Stimulated activated CD8-positive, alpha-beta memory T cell treated with anti-CD3 and anti-CD28 coated beads, Interleukin-15, amount 100 ng/mL, for 1 hour (primary cell): ENCODE results near the gene UBR2.
"Not testable (repeated sequence)": the region's sequence is repeated elsewhere in the genome, so short reads cannot be mapped to it uniquely, and the experiment has no call there.

ENCODE experiments used
- DNase-seq: peaks from one replicate; pipeline ENCODE4 v3.0.0-alpha.2; 2020; ENCODE audit warnings: low read depth

The UBR2 gene

GRCh38 chr6:42618105-42618504, 54.3 kb downstream of the UBR2 start:
- DNase-seq, result no peak

DNA sequence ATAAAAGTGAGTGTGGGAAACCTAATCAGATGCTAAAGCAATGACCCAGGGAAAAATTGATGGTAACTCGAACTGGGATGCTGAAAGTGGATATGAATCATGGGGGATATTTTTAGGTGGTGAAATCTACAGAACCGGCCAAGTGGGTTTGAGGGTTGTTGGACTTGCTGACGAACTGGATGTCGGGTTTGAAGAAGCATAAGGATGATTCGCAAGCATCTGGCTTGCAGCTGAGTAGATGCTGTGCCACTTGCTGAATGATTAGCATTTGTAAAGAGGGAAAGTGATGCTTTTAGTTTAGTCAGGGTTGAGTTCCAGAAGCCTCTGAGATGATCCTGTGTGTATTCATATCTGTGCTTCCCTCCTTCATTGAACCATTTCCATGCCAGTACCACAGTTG, 54.9 kb downstream of the UBR2 start:
- DNase-seq, result no peak

GRCh38 chr6:42619963-42620362, 56.1 kb downstream of the UBR2 start:
- DNase-seq, result no peak

DNA sequence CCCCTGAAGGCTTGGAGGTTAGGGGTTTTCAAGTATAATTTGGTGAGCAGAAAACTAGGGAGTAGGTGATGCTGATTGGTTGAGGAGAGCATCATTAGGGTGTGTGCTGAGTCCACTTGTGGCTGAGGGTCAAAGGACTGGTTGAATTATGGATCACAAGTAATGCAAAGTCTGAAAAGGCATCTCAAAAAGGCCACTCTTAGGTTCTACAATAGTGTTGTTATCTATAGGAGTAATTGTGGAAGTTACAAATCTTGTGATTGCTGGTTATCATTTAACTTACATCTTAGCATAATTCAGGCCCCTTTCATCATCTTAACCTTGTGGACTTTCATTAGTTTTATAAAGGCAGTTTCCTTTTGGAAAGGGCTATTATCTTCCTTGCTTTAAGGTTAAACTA, 60.8 kb downstream of the UBR2 start:
- DNase-seq, result no peak

DNA sequence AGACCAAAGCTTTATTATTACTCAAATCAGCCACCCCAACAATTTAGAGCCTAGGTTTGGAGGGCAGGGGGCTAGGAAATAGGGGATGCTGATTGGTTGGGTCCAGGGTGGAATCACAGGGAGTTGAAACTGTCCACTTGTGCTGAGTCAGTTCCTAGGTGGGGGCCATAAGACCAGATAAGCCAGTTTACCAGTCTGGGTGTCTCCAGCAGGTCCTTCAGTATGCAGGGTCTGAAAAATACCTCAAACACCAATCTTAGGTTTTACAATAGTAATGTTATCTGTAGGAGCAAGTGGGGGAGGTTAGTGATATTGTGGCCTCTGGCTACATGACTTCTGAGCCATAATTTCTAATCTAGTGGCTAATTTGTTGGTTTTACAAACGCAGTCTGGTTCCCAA, 63.2 kb downstream of the UBR2 start:
- no peak for DNase-seq

DNA sequence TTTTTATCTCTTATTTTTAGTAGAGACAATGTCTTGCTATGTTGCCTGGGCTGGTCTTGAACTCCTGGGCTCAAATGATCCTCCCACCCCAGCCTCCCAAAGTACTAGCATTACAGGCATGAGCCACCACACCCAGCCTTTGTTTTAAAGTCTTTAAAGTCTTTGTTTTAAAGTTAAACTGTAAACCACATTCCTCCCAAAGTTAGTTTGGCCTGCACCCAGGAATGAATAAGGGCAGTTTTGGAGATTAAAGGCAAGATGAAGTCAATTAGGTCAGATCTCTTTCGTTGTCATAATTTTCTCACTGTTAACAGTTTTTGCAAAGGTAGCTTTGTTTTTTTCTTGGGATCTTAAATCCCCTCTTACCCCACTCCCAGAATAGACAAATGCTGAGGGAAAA, 63.8 kb downstream of the UBR2 start:
- DNase-seq, result no peak

GRCh38 chr6:42628604-42629003, 64.8 kb downstream of the UBR2 start:
- no peak for DNase-seq

- no peak for DNase-seq
Observed at GRCh38 chr6:42629845-42630244, 66.0 kb downstream of the UBR2 start.

DNA sequence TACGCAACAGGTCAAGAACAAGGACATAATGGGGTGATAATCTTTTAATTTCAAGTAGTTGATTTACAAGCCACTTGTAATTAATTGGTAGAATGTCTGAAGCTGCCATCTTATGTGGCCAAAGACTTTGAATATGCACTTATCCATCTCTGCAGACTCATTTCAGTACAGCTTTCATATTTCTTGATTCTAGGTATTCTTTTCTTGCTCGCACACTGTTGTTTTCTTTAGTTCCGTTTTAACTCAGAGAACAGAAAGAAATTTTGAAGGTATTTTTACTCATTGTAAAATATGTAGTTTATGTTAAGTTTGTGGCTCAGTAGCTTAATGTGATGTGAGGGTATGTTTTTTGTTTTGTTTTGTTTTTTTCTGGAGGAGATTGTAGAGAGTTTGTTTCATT, 73.9 kb downstream of the UBR2 start:
- no peak for DNase-seq

DNA sequence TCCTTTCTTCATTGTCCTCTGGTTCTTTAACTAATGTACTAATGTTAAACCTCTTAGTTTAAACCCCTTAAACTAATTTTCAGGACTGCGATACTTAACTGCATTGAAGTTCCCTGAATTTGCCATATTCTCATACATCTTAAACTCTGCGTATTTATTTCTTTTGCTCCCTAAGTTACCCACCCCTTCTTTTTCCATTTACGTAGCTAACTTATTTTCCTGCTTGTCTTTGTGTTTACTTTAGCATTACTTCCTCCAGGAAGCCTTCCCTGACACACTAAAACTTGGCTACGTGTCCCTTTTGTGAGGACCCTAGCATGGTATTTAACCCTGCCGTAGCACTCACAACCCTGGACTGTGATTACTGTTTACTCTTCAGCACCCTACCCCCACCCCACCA, 79.0 kb downstream of the UBR2 start:
- no peak for DNase-seq

DNA sequence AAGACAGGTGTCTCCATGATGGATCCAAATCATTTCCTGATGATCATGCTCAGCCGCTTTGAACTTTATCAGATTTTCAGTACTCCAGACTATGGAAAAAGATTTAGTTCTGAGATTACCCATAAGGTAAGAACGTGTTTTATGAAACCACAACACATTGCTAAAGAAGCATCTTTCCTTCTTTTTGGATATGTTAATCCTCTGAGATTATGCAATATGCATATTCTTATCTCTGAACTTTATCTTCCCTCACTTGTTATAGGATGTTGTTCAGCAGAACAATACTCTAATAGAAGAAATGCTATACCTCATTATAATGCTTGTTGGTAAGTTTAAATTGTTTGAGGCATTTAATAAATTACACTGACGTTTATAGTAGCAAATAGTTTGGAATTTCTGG, 80.4 kb downstream of the UBR2 start:
- DNase-seq, result no peak

- DNase-seq, result no peak
Observed at GRCh38 chr6:42652024-42652746, 88.4 kb downstream of the UBR2 start.

DNA sequence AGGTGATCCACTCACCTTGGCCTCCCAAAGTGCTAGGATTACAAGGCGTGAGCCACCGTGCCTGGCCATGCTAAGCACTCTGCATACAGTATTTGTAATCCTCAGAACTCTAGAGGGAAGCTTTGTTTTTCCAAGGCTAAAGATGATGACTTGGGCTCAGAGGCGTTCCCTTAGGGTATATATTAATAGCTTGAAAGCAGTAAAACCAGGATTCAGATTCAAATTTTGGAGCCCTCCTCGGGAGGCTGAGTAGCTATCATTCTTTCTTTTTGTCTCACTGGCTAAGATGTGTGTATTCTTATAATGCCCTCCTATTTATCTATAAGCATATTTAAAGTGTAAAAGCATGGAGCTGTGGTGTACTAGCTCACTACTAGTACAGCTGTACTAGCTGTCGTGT, 90.0 kb downstream of the UBR2 start:
- DNase-seq, result no peak

GRCh38 chr6:42659806-42660205, 96.0 kb downstream of the UBR2 start:
- no peak for DNase-seq

- peak; percentile 81 for DNase-seq
Observed at GRCh38 chr6:42661540-42662153, 97.8 kb downstream of the UBR2 start.

DNA sequence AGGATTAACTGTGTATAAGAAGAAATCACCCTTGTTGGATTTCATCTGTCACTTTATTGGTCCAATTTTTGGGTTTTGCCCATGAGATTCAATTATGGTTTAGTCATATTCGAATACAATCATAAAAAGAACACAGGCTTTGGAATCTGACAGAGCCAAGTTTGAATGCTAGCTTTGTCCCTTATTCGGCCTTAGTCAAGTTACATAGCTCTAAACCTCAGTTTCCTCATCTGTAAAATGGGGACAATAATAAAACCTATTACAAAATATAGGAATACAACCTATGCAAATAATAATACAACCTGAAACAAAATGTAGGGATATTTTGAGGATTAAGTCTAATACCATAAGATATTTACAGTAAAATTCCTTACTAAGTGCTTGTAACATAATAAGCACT, 100.9 kb downstream of the UBR2 start:
- no peak for DNase-seq

DNA sequence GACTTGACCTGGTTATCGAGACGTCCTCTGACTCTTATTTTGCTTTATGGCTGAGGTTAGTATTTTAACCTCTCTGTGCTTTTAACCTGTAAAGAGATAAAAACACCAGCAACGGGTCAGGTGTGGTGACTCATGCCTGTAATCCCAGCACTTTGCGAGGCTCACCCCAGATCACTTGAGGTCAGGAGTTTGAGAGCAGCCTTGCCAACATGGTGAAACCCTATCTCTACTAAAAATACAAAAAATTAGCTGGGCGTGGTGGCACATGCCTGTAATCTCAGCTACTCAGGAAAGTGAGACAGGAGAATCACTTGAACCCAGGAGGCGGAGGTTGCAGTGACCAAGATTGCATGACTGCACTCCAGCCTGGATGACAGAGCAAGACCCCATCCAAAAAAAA, 110.5 kb downstream of the UBR2 start:
- DNase-seq, result not testable (repeated sequence)

- DNase-seq, result no peak
Observed at GRCh38 chr6:42674780-42675179, 111.0 kb downstream of the UBR2 start.

DNA sequence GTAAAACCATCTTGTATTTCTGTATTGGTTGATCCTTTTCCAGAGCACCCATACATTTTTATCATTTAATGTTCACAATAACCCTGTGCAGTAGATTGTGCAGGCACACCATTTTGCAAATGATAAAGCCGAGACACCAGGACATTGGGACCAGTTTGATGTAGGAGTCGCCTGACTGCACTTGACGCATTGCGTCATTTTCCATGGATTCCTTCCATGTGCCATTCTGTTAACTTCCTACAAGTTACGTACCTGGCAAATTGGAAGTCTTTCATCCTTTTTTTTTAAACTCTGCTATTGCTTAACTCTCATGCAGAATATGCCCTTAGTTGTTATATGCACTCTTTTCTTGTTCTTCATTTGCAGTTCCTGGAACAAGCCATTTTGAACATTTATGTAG, 115.5 kb downstream of the UBR2 start:
- DNase-seq, result no peak

- no peak for DNase-seq
Observed at GRCh38 chr6:42688281-42688680, 124.5 kb downstream of the UBR2 start.

DNA sequence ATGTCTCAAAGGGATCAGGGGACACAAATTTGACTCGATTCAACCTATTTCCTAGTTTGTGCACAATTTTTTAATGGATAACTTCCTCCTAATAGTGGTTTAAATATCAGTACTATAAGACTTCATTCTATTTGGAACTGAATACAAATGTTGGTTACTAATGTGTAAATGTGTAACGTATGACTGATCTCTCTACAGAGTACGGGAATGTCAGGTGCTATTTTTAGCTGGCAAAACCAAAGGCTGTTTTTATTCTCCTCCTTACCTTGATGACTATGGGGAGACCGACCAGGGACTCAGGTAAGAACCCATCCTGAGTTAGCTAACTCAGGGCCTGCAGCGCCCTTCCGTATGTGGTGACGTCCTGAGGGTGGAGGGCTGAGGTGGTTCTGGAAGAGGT, 125.5 kb downstream of the UBR2 start:
- DNase-seq, result no peak

DNA sequence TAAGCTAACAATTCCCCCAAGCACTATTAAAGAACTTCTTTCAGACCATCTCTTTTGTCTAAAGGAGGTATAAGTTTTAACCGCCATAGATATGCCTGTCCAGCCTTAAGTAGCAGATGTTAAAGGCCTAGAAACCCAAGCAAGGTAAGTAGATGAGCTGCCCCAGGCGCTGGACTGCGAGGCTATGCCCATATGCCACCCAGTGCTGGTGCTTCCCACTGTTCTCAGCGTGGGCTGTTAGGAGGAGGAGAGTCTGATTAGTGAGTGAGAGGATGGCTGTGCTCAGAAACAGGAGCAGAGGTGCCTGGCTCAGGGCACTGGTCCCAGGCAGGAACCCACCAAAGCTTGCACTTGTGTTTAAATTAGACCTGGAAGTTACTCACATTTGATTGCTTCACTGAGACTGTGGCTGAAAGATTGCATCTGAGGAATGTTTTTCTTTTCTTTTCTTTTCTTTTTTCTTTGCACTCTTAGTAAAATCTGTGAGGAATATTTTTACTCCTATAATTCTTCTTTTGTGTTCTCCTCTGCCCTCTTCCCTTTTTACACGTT, 126.4 kb downstream of the UBR2 start:
- DNase-seq, result no peak

- no peak for DNase-seq
Observed at GRCh38 chr6:42690872-42691271, 127.0 kb downstream of the UBR2 start.
